SU-DHL-6 (cell line): ENCODE data around the gene OXCT2.
"Not testable (repeated sequence)": the region's sequence is repeated elsewhere in the genome, so short reads cannot be mapped to it uniquely, and the experiment has no call there.

ENCODE experiments used
- H2AFZ ChIP-seq: fragments of 200-600 bp; sonication (generic); 2 replicates; pipeline ENCODE4 v1.6.1; 2014; ENCODE audit warnings: low read depth, mild to moderate bottlenecking, moderate library complexity, mixed read lengths, antibody characterized with exemption, low read length; ENCODE audit not compliant: severe bottlenecking
- H3F3A ChIP-seq: fragments of 200-600 bp; shearing (Covaris generic); 2 replicates; pipeline ENCODE4 v1.6.0; 2016; ENCODE audit warnings: antibody characterized with exemption, mild to moderate bottlenecking; ENCODE audit not compliant: insufficient read depth
- H3K27ac ChIP-seq: fragments of 200-600 bp; sonication (generic); 2 replicates; pipeline ENCODE4 v1.5.1; 2016; ENCODE audit warnings: low read depth, mild to moderate bottlenecking, low read length, moderate library complexity, mixed read lengths
- H3K27me3 ChIP-seq: fragments of 200-600 bp; sonication (generic), shearing (Covaris generic); 2 replicates; pipeline ENCODE4 v1.6.0; 2014; ENCODE audit warnings: mild to moderate bottlenecking, low read length
- H3K36me3 ChIP-seq: fragments of 200-600 bp; sonication (generic); 2 replicates; pipeline ENCODE4 v1.6.1; 2014; ENCODE audit warnings: mild to moderate bottlenecking, low read length, mixed read lengths
- H3K4me2 ChIP-seq: fragments of 300-600, 200-600 bp; shearing (Covaris generic), sonication (generic); 2 replicates; pipeline ENCODE4 v1.6.0; 2014; ENCODE audit warnings: low read length, low read depth, mild to moderate bottlenecking; ENCODE audit not compliant: poor library complexity, severe bottlenecking
- H3K4me3 ChIP-seq: fragments of 200-600 bp; sonication (generic); 2 replicates; pipeline ENCODE4 v1.5.1; 2014; ENCODE audit warnings: antibody characterized with exemption, low read length, mild to moderate bottlenecking, mixed read lengths; ENCODE audit not compliant: insufficient read depth, poor library complexity, severe bottlenecking
- H3K79me2 ChIP-seq: fragments of 200-600 bp; sonication (generic); 2 replicates; pipeline ENCODE4 v1.6.1; 2014; ENCODE audit warnings: mild to moderate bottlenecking, low read length, moderate library complexity; ENCODE audit not compliant: insufficient read depth
- H3K9ac ChIP-seq: fragments of 200-600 bp; sonication (generic); 2 replicates; pipeline ENCODE4 v1.7.0; 2014; ENCODE audit warnings: mild to moderate bottlenecking, low read length
- H3K9me2 ChIP-seq: fragments of 200-600 bp; sonication (generic); replicated peaks from 2 replicates; pipeline ENCODE4 v1.6.1; 2014; ENCODE audit warnings: low read length; ENCODE audit not compliant: insufficient read depth
- H3K9me3 ChIP-seq: fragments of 200-600 bp; sonication (generic); 2 replicates; pipeline ENCODE4 v1.6.1; 2014; ENCODE audit warnings: low read length, mixed read lengths; ENCODE audit not compliant: insufficient read depth
- H4K20me1 ChIP-seq: fragments of 200-600 bp; sonication (generic); 2 replicates; pipeline ENCODE4 v1.6.1; 2014; ENCODE audit warnings: low read depth, mild to moderate bottlenecking, antibody characterized with exemption, low read length, moderate library complexity, mixed read lengths

Gene OXCT2

GRCh38 chr1:39773369-39773979 lies 2.3 kb upstream of the OXCT2 start:
- not testable (repeated sequence) for H2AFZ ChIP-seq, H3K9ac ChIP-seq, H3K4me2 ChIP-seq, H3K27me3 ChIP-seq, H3F3A ChIP-seq, H3K9me2 ChIP-seq, H3K4me3 ChIP-seq, H4K20me1 ChIP-seq, H3K27ac ChIP-seq, H3K9me3 ChIP-seq, H3K36me3 ChIP-seq, H3K79me2 ChIP-seq

GRCh38 chr1:39770100-39771021 lies 787 bp downstream of the OXCT2 start:
- not testable (repeated sequence) for H3K79me2 ChIP-seq, H3F3A ChIP-seq, H3K27me3 ChIP-seq, H3K27ac ChIP-seq, H3K4me3 ChIP-seq, H3K9me3 ChIP-seq, H3K9ac ChIP-seq, H3K4me2 ChIP-seq, H3K9me2 ChIP-seq, H3K36me3 ChIP-seq, H2AFZ ChIP-seq, H4K20me1 ChIP-seq

- H3F3A ChIP-seq, H4K20me1 ChIP-seq, H3K4me2 ChIP-seq, H3K79me2 ChIP-seq, H3K27me3 ChIP-seq, H3K9ac ChIP-seq, H3K27ac ChIP-seq, H3K9me2 ChIP-seq, H2AFZ ChIP-seq, H3K4me3 ChIP-seq, H3K9me3 ChIP-seq, H3K36me3 ChIP-seq: not testable (repeated sequence)
Observed at GRCh38 chr1:39769502-39769901, 1.6 kb downstream of the OXCT2 start.

GRCh38 chr1:39766466-39766865 lies 4.7 kb downstream of the OXCT2 start:
- H3K4me3 ChIP-seq, H3K9me3 ChIP-seq, H3K4me2 ChIP-seq, H3K9ac ChIP-seq, H3F3A ChIP-seq, H4K20me1 ChIP-seq, H2AFZ ChIP-seq, H3K27me3 ChIP-seq, H3K79me2 ChIP-seq, H3K9me2 ChIP-seq, H3K27ac ChIP-seq, H3K36me3 ChIP-seq: not testable (repeated sequence)

GRCh38 chr1:39764512-39764911 lies 6.6 kb downstream of the OXCT2 start:
- not testable (repeated sequence) for H2AFZ ChIP-seq, H3F3A ChIP-seq, H3K9me3 ChIP-seq

DNA sequence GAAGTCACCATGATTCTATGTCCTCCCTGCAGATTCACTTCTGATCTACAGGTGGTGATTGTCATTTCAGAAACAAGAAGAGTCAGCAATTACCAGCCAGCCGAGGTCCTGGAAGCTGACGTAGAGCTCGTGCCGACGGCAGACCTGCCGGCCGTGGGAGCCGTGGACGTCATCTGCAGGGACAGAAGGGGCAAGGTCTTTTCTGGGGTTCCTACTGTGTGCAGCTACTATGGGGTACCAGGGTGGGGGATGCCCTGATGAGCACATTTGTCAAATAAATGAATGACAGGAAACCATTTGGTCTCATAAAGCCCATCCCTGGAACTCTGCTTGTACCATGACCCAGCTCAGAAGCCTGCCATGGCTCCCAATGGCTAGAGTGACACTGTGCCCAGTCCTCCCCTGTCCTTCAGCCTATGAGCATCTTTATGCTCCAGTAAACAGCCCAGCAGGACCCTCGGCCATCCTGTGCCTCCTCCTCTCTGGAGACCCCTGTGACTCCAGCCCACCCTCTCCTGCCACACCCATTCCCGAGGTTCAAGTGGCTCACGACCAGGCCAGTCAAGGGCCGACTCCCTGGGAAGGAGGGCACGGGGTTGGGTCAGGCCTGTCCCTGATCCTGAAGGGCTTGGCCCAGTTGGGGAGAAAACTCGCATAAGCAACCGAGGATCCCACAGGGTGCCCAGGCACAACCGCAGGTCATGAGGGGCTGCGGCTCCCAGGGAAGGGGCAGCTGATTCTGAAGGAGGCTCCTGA lies 7.4 kb downstream of the OXCT2 start:
- not testable (repeated sequence) for H4K20me1 ChIP-seq, H3K9me3 ChIP-seq, H3K9ac ChIP-seq, H3K27me3 ChIP-seq, H3K4me3 ChIP-seq, H2AFZ ChIP-seq, H3K27ac ChIP-seq, H3K9me2 ChIP-seq, H3K4me2 ChIP-seq, H3K79me2 ChIP-seq, H3F3A ChIP-seq, H3K36me3 ChIP-seq

More at GRCh38 chr1:39764512-39764911, 6.6 kb downstream of the OXCT2 start:
- not testable (repeated sequence) for H3K36me3 ChIP-seq, H3K9ac ChIP-seq, H3K27me3 ChIP-seq, H3K4me2 ChIP-seq, H3K79me2 ChIP-seq, H3K4me3 ChIP-seq, H4K20me1 ChIP-seq, H3K9me2 ChIP-seq, H3K27ac ChIP-seq
